HG03558 (cell line): Measurements from ENCODE around the gene TRIM50.
A peak's percentile ranks its signal among the peaks of the same experiment; 100 is the strongest.
"Not testable (repeated sequence)": the region's sequence is repeated elsewhere in the genome, so short reads cannot be mapped to it uniquely, and the experiment has no call there.

Source experiments
- ATAC-seq: cut with Tn5 transposase; IDR thresholded peaks from one replicate; pipeline ENCODE4 v1.9.1; 2021; ENCODE audit warnings: moderate number of reproducible peaks; ENCODE audit not compliant: unreplicated experiment; ENCODE audit errors: extremely low read depth

The TRIM50 gene

GRCh38 chr7:73319541-73319940, 8.3 kb downstream of the TRIM50 start:
- not testable (repeated sequence) for ATAC-seq

DNA sequence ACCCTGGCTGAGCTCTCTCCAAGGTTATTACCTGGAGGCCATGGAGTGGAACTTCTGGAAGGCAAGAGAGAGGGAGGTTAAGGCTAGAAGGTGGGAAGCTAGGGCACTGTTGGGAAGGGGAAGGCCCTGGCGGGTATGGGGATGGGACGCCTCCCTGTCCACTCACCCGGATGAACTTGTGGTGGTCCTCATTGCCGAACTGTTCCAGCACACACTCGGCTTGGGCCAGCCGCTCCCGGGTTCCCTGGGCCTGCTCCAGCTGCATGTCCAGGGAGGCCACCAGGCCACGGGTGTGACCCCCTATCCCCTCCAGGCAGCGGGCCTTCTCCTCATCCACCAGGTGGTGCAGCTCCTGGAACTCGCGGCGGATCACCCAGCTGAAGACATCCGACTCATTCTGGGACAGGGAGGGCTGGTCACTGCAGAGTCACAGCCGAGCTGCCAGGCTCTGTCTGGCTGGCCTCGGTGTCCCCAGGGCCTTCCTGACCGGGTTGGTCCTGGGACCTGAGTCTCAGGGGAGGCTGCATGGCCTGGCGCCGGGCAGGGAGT, 9.2 kb downstream of the TRIM50 start:
- not testable (repeated sequence) for ATAC-seq

- ATAC-seq, result no peak
Observed at GRCh38 chr7:73316521-73316920, 11.4 kb downstream of the TRIM50 start.

DNA sequence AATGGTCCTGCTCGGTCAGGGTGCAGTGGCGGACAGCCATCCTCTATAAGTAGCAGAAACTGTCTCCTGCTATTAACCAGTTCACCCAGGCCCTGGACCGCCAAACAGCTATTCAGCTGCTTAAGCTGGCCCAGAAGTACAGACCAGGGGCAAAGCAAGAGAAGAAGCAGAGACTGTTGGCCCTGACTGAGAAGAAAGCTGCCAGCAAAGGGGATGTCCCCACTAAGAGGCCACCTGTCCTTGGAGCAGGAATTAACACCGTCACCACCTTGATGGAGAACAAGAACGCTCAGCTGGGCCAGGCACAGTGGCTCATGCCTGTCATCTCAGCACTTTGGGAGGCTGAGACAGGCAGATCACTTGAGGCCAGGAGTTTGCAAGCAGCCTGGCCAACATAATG, 13.6 kb downstream of the TRIM50 start:
- no peak for ATAC-seq

DNA sequence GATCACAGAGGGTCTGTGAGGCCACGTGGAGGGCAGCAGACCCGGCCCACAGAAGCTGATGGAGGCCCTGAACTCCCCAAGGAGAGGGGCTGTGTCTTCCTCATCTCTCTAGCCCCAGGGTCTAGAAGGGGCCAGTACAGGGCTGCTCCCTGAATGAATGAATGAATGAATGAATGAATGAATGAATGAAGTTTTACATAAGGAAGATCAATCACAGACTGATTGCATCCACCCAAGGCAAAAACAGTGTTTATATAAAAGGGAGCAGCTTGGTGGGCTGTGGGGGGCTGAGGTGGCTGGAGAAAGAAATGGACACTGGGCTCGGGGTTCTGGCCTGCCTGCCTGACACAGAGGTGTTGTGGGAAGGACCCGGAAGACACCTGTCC, 14.4 kb downstream of the TRIM50 start:
- ATAC-seq, result no peak

GRCh38 chr7:73312831-73313520, 14.9 kb downstream of the TRIM50 start:
- no peak for ATAC-seq

GRCh38 chr7:73311421-73311820, 16.5 kb downstream of the TRIM50 start:
- ATAC-seq, result not testable (repeated sequence)

DNA sequence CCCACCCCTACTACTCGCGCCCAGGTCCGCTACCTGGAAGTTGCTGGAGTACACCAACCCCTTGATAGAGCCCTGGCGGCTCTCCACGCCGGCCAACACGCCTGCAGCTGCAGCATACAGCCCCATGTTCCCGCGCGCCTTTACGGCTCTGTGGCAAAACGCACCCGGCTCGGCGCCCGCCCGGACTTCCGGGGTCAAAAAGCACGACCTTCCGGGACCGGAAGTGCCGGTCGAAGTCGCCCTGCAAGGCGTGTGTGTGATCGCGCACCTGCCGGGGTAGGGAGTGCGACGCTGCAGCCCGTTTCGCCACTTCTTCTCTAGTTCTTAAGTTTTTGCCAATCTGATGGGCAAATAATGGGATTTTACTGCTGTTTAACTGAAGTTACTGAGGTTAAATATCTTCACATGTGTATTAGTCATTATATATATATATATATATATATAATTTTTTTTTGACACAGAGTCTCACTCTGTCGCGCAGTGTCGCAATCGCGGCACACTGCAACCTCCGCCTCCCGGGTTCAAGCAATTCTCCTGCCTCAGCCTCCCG, 19.1 kb downstream of the TRIM50 start, which contains the start of gene NSUN5:
Gene NSUN5 (minus strand): TSS at position 162 of the 550 bp plus-strand sequence. CDS start 36 bp downstream, at position 126.
- peak; percentile 88 for ATAC-seq

- peak; percentile 12 for ATAC-seq
Observed at GRCh38 chr7:73308074-73308664, 19.7 kb downstream of the TRIM50 start.

DNA sequence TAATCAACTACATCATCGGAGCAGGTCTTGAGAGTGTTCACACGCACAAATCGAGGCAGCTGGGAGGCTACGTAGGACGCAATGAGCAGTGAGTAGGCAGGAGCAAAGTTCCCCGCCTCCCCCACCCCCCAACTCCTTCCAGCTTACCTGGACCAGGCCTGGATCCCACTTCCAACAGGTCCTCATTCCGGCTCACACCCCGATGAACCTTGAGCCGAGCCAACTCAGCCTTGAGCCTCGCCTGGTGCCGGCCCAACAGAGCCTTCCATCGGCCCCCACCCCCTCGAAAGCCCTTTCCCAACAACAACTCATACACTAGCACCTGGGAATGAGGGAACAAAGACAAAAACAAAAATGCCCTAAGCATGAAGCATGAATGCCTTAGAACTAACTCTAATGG, 20.4 kb downstream of the TRIM50 start:
- ATAC-seq, result no peak

DNA sequence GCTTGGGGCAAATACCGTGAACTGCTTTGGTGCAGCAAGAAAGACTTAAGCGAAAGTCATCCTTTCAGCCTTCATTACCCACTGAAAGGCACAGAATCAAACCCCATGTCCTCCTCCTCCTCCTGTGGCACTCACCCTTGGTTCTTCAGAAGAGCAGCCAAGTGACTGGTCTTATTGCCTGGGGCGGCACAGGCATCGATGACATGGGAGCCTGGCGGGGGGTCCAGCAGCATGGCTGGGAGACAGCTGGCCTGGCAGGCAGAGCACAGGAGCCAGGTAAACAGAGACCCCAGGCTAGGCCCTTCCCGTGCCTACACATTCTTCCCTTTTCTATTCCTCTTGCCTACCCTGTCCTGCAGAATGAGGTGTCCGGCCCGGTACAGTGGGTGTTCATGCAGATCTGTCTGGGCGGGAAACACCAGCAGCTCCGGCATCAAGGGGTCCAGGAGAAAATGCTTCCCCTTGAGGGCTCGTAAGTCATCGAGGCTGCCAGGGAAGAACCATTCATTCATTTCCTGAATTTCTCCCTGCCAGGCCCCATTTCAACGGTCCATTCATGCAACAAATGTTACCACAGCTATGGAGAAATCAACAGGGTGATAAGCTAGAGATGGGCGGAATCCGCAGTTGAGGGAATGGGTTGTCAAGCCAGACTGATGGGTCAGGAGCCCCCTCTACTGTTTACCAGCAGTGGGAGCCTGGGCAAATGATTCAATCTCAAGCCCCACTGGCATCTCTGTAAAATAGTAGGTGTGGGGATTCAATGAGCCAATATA, 23.1 kb downstream of the TRIM50 start:
- ATAC-seq, result not testable (repeated sequence)

DNA sequence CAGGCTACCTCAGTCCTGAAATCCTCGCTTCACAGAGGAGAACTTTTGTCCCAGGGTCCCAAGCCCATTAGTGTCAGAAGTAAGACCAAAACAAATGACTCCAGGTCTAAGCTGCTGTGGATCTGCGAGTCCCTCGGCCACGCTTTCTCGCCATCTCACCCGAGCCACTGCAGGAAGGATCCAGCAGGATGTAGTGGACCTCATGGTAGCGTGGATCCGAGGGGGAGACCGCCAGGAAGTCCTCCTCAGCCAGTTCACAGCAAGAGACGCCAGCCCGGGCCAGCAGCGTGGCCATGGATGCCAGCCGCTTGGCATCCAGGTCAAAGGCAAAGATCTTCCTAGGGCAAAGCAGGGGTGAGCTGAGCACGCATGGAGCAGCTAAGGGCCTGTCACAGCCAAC, 23.8 kb downstream of the TRIM50 start:
- ATAC-seq, result no peak

GRCh38 chr7:73303546-73303945, 24.3 kb downstream of the TRIM50 start:
- no peak for ATAC-seq

DNA sequence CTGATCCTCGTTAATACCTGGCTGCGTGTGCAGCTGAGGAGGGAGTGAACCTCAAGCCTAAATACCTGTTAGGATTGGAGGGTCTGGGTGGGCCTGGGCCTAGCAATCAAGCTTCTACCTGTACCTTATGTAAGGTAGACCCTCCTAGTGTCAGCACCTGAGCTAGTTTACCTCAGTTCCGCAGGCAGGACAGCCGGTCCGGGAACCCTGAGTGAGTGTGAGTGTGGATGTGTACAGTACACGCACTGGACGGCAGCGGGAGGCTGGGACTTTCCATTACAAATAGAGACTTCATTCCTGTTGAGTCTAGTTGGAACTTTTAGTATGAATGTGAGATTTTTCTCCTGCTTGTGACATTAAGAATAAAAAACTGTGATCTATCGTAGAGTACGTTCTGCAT, 25.0 kb downstream of the TRIM50 start:
- ATAC-seq, result not testable (repeated sequence)

- not testable (repeated sequence) for ATAC-seq
Observed at GRCh38 chr7:73301108-73301507, 26.8 kb downstream of the TRIM50 start.

GRCh38 chr7:73299812-73300211, 28.1 kb downstream of the TRIM50 start:
- ATAC-seq, result not testable (repeated sequence)

GRCh38 chr7:73297706-73298105, 30.2 kb downstream of the TRIM50 start:
- not testable (repeated sequence) for ATAC-seq

GRCh38 chr7:73297235-73297634, 30.6 kb downstream of the TRIM50 start:
- not testable (repeated sequence) for ATAC-seq

DNA sequence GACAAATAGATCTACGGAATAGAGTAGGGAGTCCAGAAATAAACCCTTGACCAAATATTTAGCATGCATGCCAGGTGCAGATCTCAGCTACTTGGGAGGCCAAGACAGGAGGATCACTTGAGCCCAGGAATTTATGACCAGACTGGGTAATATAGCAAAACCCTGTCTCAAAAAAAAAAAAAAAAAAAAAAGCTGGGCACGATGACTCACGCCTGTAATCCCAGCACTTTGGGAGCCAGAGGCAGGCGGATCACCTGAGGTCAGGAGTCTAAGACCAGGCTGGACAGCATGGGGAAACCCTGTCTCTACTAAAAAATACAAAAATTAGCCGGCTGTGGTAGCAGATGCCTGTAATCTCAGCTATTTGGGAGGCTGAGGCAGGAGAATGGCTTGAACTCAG, 50.7 kb downstream of the TRIM50 start:
- not testable (repeated sequence) for ATAC-seq

- ATAC-seq, result not testable (repeated sequence)
Observed at GRCh38 chr7:73267813-73268212, 60.1 kb downstream of the TRIM50 start.
